Activated naive CD8-positive, alpha-beta T cell treated with anti-CD3 and anti-CD28 coated beads, Interleukin-2, amount 10 ng/mL, durations not matched to agents 7 days and 5 days (primary cell): Measurements from ENCODE around the gene PSMC2. TPM values are rescaled to one million over a fixed set of nuclear protein-coding genes. Genes with fewer than 3 reads are reported as not detected.

ENCODE experiments used
- total RNA-seq, 2 experiments: library from RNA; stranded (reverse); gene quantifications; one replicate each; pipeline ENCODE4 v1.2.3, GENCODE V29; 2021

The PSMC2 gene
- total RNA-seq, 2 experiments from 2014 or later, result 99.7 to 102 TPM

Other genes with a start within 250 kb of the PSMC2 start
- 10 to 100 TPM in 1 of 2 experiments, 1 to 10 TPM in 1; 9.8 to 10.9 TPM for gene NAPEPLD, start 198.5 kb upstream of the PSMC2 start, total RNA-seq
- 10 to 100 TPM; 57.0 to 62.2 TPM for gene PMPCB, start 50.2 kb upstream of the PSMC2 start, total RNA-seq
- 10 to 100 TPM; 26.4 to 27.7 TPM for gene DNAJC2, start 2.9 kb upstream of the PSMC2 start, total RNA-seq
- gene SLC26A5, start 98.6 kb downstream of the PSMC2 start, total RNA-seq, result under 1 TPM; 0.25 to 0.54 TPM